NCI-H345 treated with DMSO at 0.1 percent for 48 hours (cell line): ENCODE measurements around the gene DRC7.
"Not testable (repeated sequence)": the region's sequence is repeated elsewhere in the genome, so short reads cannot be mapped to it uniquely, and the experiment has no call there.

ENCODE experiments used
- DNase-seq: peaks from one replicate; lab custom pipeline; 2025; ENCODE audit not compliant: unreplicated experiment; lab: John Stamatoyannopoulos, UW

DRC7 gene

DNA sequence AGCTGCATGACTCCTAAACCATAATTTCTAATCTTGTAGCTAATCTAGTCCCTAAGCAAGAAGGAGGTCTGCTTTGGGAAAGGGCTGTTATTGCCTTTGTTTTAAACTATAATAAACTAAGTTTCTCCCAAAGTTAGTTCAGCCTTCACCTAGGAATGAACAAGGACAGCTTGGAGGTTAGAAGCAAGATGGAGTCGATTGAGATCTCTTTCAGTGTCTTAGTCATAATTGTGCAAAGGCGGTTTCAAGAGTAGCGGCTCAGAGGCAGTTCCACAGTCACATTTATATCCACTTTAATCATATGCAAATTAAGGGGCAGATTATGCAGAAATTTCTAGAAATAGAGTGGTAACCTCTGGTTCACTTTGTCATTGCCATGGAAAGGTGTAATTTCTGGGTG lies 17.4 kb downstream of the DRC7 start:
- no peak for DNase-seq

DNA sequence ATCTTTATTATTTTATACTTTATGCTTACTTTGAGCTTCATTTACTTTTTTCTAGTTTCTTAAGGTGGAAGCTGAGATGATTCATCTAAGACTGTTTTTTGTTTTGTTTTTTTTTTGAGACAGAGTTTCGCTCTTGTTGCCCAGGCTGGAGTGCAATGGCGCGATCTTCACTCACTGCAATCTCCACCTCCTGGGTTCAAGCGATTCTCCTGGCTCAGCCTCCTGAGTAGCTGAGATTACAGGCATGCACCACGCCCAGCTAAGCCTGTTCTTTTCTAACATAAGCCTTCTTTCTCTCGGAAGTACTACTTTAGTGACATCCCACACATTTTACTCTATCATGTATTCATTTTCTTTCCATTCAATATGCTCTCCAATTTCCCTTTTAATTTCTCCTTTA lies 18.0 kb downstream of the DRC7 start:
- DNase-seq, result not testable (repeated sequence)

DNA sequence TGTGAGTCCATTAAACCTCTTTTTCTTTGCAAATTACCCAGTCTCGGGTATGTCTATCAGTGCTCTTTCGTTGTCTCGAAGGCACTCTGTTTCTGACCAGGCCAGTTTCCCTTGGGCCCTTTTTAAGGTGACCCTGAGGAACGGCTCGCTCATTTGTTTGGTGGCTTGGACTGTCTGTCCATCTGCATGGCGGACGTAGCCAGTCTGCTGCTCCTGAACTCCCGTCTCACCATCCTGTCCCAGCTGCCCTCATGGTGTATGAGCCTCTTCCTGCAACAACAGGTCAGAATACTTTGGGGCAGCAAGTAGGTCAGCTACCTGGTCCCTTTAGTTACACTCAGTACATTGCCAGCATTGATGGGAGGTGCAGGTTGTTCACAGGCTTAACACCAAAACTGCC lies 19.0 kb downstream of the DRC7 start:
- no peak for DNase-seq

DNA sequence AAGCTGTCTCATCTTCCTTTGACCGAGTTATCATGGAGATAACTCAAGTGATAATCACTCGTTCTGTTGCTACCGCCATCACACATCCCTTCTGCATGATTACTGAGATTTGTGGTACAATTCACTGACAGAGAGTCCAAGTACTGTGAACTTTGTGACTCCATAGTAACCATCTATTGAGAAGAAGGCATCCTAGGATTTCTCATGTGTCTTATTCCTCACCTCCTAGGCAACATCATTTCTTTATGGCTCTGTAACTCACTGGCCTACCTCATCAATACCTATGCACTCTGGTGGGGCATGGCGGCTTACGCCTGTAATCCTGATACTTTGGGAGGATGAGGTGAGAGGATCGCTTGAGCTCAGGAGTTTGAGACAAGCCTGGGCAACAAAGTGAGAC lies 19.4 kb downstream of the DRC7 start:
- DNase-seq, result no peak

GRCh38 chr16:57720142-57720575 lies 25.6 kb downstream of the DRC7 start:
- DNase-seq, result no peak

DNA sequence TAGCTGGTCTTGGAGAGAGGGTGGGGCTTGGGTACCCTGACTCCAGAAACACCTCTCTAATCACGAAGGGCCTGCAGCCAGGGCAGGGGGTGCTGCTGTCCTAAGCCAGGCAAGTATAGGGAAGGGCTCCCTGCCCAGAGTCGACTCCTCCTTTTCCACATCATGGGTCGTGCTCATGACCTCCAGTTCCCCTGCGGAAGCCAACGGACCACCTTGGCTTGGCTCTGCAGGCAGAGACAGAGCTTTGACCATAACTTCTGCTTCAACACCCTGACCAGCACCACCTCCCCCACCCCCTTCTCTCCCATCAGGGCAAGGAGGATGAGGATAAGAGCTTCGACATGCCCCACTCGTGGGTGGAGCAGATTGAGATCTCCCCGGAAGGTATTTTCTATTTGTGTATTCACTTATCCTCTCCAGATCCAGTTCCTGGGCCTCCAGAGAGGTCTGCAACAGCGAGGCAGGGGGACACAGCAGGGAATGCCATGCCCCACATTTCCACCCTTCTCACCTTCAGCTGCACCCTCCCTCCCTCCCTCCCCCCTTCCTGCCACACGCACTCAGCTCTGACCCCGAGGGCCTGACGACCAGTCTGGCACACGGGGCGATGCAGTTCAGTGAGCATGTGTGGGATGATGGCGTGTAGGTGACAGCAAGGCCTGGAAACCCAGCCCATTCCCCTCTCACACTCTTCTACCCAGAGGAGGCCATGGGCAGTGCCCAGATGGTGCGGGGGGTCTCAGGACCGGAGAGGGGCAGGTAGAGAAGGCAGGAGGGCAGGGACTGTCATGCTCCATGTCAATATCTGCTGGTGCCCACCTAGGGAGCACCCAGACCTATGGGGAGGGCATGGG lies 27.0 kb downstream of the DRC7 start:
- DNase-seq, result no peak

- DNase-seq, result no peak
Observed at GRCh38 chr16:57722210-57722499, 27.5 kb downstream of the DRC7 start.

- no peak for DNase-seq
Observed at GRCh38 chr16:57722651-57723050, 28.0 kb downstream of the DRC7 start.

GRCh38 chr16:57723170-57723569 lies 28.6 kb downstream of the DRC7 start:
- no peak for DNase-seq

DNA sequence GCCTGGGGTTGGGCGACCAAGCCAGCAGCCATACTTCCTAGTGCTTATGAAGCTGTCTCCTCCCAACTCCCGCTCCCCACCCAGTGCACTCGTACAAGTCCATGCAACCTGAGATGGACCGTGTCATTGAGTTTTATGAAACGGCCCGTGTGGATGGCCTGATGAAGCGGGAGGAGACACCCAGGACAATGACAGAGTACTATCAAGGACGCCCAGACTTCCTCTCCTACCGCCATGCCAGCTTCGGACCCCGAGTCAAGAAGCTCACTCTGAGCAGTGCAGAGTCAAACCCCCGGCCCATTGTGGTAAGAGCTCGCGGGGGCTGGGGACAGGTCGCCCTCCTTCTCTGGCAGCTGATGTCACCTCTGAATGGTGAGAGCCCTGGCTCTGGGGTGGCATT lies 29.9 kb downstream of the DRC7 start:
- DNase-seq, result no peak

DNA sequence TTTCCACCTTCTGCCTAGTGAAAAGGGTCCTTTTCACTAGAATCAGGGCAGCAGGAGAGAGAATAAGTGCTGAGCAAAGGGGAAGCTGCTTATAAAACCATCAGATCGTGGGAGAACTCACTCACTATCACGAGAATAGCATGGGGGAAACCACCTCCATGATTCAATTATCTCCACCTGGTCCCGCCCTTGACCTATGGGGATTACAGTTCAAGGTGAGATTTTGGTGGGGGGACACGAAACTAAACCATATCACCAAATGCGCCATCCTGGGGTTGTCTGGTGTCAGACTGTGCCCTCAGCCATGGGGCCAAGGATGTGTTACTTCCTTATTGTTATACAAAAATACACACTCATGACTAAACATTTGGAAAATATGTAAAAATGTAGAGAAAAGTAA lies 30.5 kb downstream of the DRC7 start:
- no peak for DNase-seq

DNA sequence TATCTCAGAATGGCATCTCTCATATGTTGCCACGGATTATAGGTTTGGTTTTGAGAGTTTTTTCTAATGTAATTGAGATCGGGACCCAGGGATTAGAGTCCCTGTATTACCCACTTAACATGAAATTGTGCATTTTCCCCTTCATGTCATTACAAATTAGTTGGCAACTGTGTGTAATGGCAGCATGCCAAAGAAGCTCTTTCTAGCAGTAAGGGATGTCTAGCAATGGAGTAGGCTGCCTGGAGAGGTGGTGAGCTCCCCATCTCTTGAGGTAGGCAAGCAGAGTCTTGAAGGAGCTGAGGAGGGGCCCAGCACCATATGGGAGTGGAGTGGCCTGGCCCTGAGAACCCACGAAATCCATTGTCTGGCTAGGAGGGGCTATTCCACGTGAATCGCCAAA lies 30.9 kb downstream of the DRC7 start:
- no peak for DNase-seq

- DNase-seq, result no peak
Observed at GRCh38 chr16:57725976-57726375, 31.4 kb downstream of the DRC7 start.

GRCh38 chr16:57726433-57726947 lies 31.9 kb downstream of the DRC7 start:
- DNase-seq, result no peak

DNA sequence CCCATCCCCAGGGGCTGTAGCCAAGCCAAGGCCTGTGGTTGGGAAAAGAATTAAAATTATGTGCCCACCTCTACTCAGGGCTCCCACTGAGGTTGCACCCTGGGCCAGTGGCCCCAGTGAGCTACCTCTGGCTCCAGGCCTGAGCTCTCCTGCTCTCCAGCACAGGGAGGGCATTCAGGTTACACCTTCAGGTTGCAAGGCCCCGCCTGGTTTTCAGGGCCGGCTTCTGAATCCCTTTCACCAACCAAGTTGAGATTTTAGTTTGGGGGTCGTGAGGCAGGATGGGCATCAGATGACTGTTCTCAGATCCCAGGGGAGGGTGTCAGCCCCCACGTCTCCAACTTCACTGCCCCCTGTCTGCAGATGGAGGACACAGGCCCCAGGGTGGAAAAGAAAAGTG lies 33.0 kb downstream of the DRC7 start:
- DNase-seq, result no peak

- DNase-seq, result no peak
Observed at GRCh38 chr16:57728336-57729181, 34.0 kb downstream of the DRC7 start.

DNA sequence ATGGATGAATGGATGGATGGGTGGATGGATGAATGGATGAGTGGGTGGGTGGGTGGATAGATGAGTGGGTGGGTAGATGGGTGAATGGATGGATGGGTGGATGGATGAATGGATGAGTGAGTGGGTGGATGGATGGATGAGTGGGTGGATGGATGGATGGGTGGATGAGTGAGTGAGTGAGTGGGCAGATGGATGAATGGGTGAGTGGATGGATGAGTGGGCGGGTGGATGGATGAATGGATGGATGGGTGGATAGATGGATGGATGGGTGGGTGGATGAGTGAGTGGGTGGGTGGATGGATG lies 34.5 kb downstream of the DRC7 start:
- DNase-seq, result no peak

DNA sequence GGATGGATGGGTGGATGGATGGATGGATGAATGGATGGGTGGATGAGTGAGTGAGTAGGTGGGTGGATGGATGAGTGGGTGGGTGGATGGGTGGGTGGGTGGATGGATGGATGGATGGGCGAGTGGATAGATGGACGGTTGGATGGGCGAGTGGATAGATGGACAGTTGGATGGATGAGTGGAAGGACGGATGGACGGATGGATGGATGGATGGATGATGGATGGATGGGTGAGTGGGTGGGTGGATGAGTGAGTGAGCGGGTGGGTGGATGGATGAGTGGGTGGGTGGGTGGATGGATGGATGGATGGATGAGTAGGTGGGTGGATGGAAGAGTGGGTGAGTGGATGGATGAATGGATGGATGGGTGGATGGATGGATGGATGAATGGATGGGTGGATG lies 35.2 kb downstream of the DRC7 start:
- DNase-seq, result not testable (repeated sequence)

DNA sequence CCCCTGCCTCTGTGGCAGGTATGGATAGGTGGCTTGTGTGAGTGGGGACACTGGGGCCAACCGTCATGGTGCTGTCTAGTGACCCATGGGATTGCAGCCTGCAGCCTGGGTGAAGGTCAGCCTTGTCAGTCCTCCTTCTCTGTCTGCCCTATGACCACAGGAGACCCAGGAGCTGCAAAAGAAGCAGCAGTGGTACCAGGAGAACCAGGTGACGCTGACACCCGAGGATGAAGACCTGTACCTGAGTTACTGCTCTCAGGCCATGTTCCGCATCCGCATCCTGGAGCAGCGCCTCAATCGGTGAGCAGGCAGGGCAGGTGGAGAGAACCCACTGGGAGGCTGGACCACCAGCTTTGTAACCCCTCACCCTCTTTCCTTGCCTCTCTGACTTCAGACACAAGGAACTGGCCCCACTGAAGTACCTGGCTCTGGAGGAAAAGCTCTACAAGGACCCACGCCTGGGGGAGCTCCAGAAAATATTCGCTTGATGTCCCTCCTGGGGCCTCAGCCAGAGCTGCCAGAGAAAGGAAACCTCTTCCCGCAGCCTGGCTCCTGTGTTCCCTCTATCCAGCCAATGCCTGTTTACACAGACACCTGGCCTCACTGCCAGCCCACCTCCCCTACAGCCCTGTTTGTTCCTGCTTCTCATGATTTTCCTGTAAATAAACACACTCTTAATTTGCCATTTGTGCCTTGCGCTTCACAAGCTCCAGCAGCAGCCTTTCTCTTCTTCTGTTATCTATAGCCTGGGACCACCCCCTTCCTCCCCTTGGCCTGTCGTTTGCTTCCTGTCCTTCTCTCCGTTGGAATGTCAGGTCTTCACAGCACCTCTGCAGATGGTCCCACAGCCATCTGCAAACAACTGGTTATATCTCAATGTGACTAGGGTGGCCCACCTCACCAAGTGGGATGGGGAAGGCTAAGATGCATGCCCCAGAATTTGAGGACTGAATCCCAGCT lies 36.4 kb downstream of the DRC7 start:
- no peak for DNase-seq

- DNase-seq, result no peak
Observed at GRCh38 chr16:57732037-57732436, 37.4 kb downstream of the DRC7 start.

- no peak for DNase-seq
Observed at GRCh38 chr16:57732714-57733113, 38.1 kb downstream of the DRC7 start.
